ENCODE data around the gene BOLA2B.

Gene BOLA2B

GRCh38 chr16:30144017-30144416 is 49.4 kb downstream of the BOLA2B start:
- no peak overlapping the region for H3K4me3 ChIP-seq (ENCODE audit: low read depth in 1 of 2, low read length in 2 of 2)
- no peak overlapping the region for H3K9ac ChIP-seq (ENCODE audit: low read depth in 1 of 2, low read length in 2 of 2)
- peaks cover 8 to 10% of the 10 kb centered on the region in 2 donors for H3K4me1 ChIP-seq (ENCODE audit: control insufficient read depth in 1 of 2, insufficient read depth in 2 of 2, low read length in 2 of 2)
- no peak overlapping the region for H3K27ac ChIP-seq (ENCODE audit: low read depth, low read length)
- H3K36me3 ChIP-seq (ENCODE audit: control insufficient read depth in 1 of 2, insufficient read depth in 2 of 2, low read length in 2 of 2), result no peaks in the 10 kb centered on the region
- no peaks in the 10 kb centered on the region for H3K27me3 ChIP-seq (ENCODE audit: control insufficient read depth in 1 of 2, insufficient read depth in 2 of 2, low read length in 2 of 2)
- H3K9me3 ChIP-seq (ENCODE audit: control insufficient read depth in 1 of 2, low read length in 2 of 2), result peaks cover 0 to 4% of the 10 kb centered on the region in 2 donors

DNA sequence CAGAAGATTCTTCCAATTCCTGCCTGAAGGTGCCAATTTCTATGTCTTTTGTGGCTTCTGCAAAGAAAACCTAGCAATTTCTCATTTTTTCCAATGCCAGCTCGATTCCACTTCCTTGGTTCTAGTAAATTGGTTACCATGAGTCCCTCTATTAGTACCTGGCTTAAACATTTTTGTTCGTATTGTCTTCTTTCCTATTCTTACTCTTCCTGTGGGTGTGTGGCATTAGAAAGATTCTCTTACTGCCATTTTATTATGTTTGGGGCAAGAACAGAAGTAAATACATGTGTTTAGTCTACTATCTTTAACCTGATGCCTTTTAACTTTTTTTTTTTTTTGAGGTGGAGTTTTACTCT is 50.1 kb downstream of the BOLA2B start:
- Histone ChIP-seq H3K4me1 (ENCODE audit: control insufficient read depth in 1 of 2, insufficient read depth in 2 of 2, low read length in 2 of 2) (peaks cover 8 to 10% of the 10 kb centered on the region in 2 donors), H3K9ac (ENCODE audit: low read depth in 1 of 2, low read length in 2 of 2) (no peak overlapping the region), H3K27ac (ENCODE audit: low read depth, low read length) (no peak overlapping the region), H3K27me3 (ENCODE audit: control insufficient read depth in 1 of 2, insufficient read depth in 2 of 2, low read length in 2 of 2) (no peaks in the 10 kb centered on the region), H3K4me3 (ENCODE audit: low read depth in 1 of 2, low read length in 2 of 2) (no peak overlapping the region), H3K36me3 (ENCODE audit: control insufficient read depth in 1 of 2, insufficient read depth in 2 of 2, low read length in 2 of 2) (no peaks in the 10 kb centered on the region), H3K9me3 (ENCODE audit: control insufficient read depth in 1 of 2, low read length in 2 of 2) (no peaks in the 10 kb centered on the region)

Measured in duodenal mucosa (tissue), 2 donors.